Colon (tissue), 2 donors: ENCODE measurements around the gene SCYGR1.
"Not testable (repeated sequence)": the region's sequence is repeated elsewhere in the genome, so short reads cannot be mapped to it uniquely, and the experiment has no call there.

Experiments used
- FAIRE-seq: peaks from 2 replicates; lab custom pipeline; 2012; peaks lifted over from hg19 to GRCh38; lab: Jason Lieb, UNC
- donor health status: control.
- donor health status: control.

SCYGR1 gene

GRCh38 chr2:227370092-227370491 lies 17.7 kb downstream of the SCYGR1 start:
- no peak for FAIRE-seq

- FAIRE-seq: no peak
Measured at GRCh38 chr2:227368574-227368973, 19.2 kb downstream of the SCYGR1 start.

GRCh38 chr2:227367427-227367795 lies 20.3 kb downstream of the SCYGR1 start:
- no peak for FAIRE-seq

GRCh38 chr2:227366769-227367426 lies 20.9 kb downstream of the SCYGR1 start:
- no peak for FAIRE-seq

- no peak for FAIRE-seq
Measured at GRCh38 chr2:227365833-227366232, 21.9 kb downstream of the SCYGR1 start.

- FAIRE-seq: not testable (repeated sequence)
Measured at GRCh38 chr2:227364585-227365263, 23.0 kb downstream of the SCYGR1 start.

GRCh38 chr2:227363756-227364155 lies 24.0 kb downstream of the SCYGR1 start:
- no peak for FAIRE-seq

GRCh38 chr2:227360351-227360750 lies 27.4 kb downstream of the SCYGR1 start:
- FAIRE-seq: no peak

- no peak for FAIRE-seq
Measured at GRCh38 chr2:227351639-227352038, 36.1 kb downstream of the SCYGR1 start.

- no peak for FAIRE-seq
Measured at GRCh38 chr2:227349989-227350612, 37.6 kb downstream of the SCYGR1 start.

GRCh38 chr2:227348324-227348723 lies 39.4 kb downstream of the SCYGR1 start:
- FAIRE-seq: no peak

- no peak for FAIRE-seq
Measured at GRCh38 chr2:227347117-227347516, 40.6 kb downstream of the SCYGR1 start.

- no peak for FAIRE-seq
Measured at GRCh38 chr2:227344231-227344630, 43.5 kb downstream of the SCYGR1 start.

GRCh38 chr2:227341553-227341952 lies 46.2 kb downstream of the SCYGR1 start:
- no peak for FAIRE-seq

GRCh38 chr2:227340106-227340505 lies 47.6 kb downstream of the SCYGR1 start:
- FAIRE-seq: no peak

GRCh38 chr2:227339098-227339599 lies 48.6 kb downstream of the SCYGR1 start:
- no peak for FAIRE-seq
